ENCODE data around the gene PPP6R1.

PPP6R1 gene
- total RNA-seq, result 227 to 251 reads per million in 2 donors

- peak; percentile 89 for DNase-seq
Measured at GRCh38 chr19:55258828-55259539, at the start of gene PPP6R1. TSS of gene PPP6R1 (minus strand) at chr19:55259017. CDS start at chr19:55247103, 11,914 bp downstream.

GRCh38 chr19:55308281-55308680, 49.5 kb upstream of the PPP6R1 start:
- DNase-seq, result no peak

- DNase-seq, result no peak
Measured at GRCh38 chr19:55306712-55307111, 47.9 kb upstream of the PPP6R1 start.

GRCh38 chr19:55305983-55306562, 47.3 kb upstream of the PPP6R1 start:
- no peak for DNase-seq

GRCh38 chr19:55305491-55305890, 46.7 kb upstream of the PPP6R1 start:
- peak; percentile 45 for DNase-seq

- no peak for DNase-seq
Measured at GRCh38 chr19:55304980-55305379, 46.2 kb upstream of the PPP6R1 start.

- no peak for DNase-seq
Measured at GRCh38 chr19:55304279-55304978, 45.6 kb upstream of the PPP6R1 start.

- no peak for DNase-seq
Measured at GRCh38 chr19:55303477-55303876, 44.7 kb upstream of the PPP6R1 start.

GRCh38 chr19:55302318-55302703, 43.5 kb upstream of the PPP6R1 start:
- no peak for DNase-seq

GRCh38 chr19:55301459-55302317, 42.9 kb upstream of the PPP6R1 start:
- DNase-seq, result peak; percentile 94

GRCh38 chr19:55300886-55301458, 42.2 kb upstream of the PPP6R1 start:
- DNase-seq, result no peak

- no peak for DNase-seq
Measured at GRCh38 chr19:55299991-55300390, 41.2 kb upstream of the PPP6R1 start.

GRCh38 chr19:55297267-55297666, 38.5 kb upstream of the PPP6R1 start:
- DNase-seq, result no peak

- no peak for DNase-seq
Measured at GRCh38 chr19:55289117-55289796, 30.4 kb upstream of the PPP6R1 start.

GRCh38 chr19:55287361-55288079, 28.7 kb upstream of the PPP6R1 start:
- no peak for DNase-seq

- DNase-seq, result no peak
Measured at GRCh38 chr19:55285229-55285890, 26.5 kb upstream of the PPP6R1 start.

- no peak for DNase-seq
Measured at GRCh38 chr19:55284405-55285058, 25.7 kb upstream of the PPP6R1 start.

- DNase-seq, result peak; percentile 34
Measured at GRCh38 chr19:55283548-55284377, 24.9 kb upstream of the PPP6R1 start, which contains the start of gene BRSK1. TSS of gene BRSK1 (plus strand) at chr19:55283997. CDS start at chr19:55284443, 446 bp downstream.
